ENCODE measurements around the gene PLXNC1.

The PLXNC1 gene

GRCh38 chr12:94202245-94203180 is 54.1 kb downstream of the PLXNC1 start:
- FAIRE-seq (no peak), DNase-seq (ENCODE audit: insufficient read length, low spot score) (no peak)

- no peak for DNase-seq (ENCODE audit: insufficient read length, low spot score)
- FAIRE-seq = no peak
These were observed 54.8 kb downstream of the PLXNC1 start for GRCh38 chr12:94203181-94203546.

- FAIRE-seq (no peak), DNase-seq (ENCODE audit: insufficient read length, low spot score) (no peak)
These were observed 55.4 kb downstream of the PLXNC1 start for GRCh38 chr12:94203796-94204195.

GRCh38 chr12:94204499-94205247 is 56.3 kb downstream of the PLXNC1 start:
- no peak for DNase-seq (ENCODE audit: insufficient read length, low spot score)
- no peak for FAIRE-seq

GRCh38 chr12:94205822-94206221 is 57.4 kb downstream of the PLXNC1 start:
- FAIRE-seq = no peak
- DNase-seq (ENCODE audit: insufficient read length, low spot score) = no peak

- FAIRE-seq = no peak
- no peak for DNase-seq (ENCODE audit: insufficient read length, low spot score)
These were observed 58.5 kb downstream of the PLXNC1 start for GRCh38 chr12:94206886-94207285.

- FAIRE-seq = no peak
- DNase-seq (ENCODE audit: insufficient read length, low spot score) = no peak
These were observed 59.1 kb downstream of the PLXNC1 start for GRCh38 chr12:94207467-94207848.

- no peak for FAIRE-seq
These were observed 59.7 kb downstream of the PLXNC1 start for GRCh38 chr12:94207849-94208621.

GRCh38 chr12:94208622-94208966 is 60.2 kb downstream of the PLXNC1 start:
- FAIRE-seq (no peak), DNase-seq (ENCODE audit: insufficient read length, low spot score) (no peak)

More at GRCh38 chr12:94207849-94208621, 59.7 kb downstream of the PLXNC1 start:
- no peak for DNase-seq (ENCODE audit: insufficient read length, low spot score)

GRCh38 chr12:94209240-94209639 is 60.9 kb downstream of the PLXNC1 start:
- FAIRE-seq = no peak

GRCh38 chr12:94211021-94211420 is 62.6 kb downstream of the PLXNC1 start:
- no peak for DNase-seq (ENCODE audit: insufficient read length, low spot score)

More at GRCh38 chr12:94209240-94209639, 60.9 kb downstream of the PLXNC1 start:
- no peak for DNase-seq (ENCODE audit: insufficient read length, low spot score)

GRCh38 chr12:94218233-94218632 is 69.9 kb downstream of the PLXNC1 start:
- DNase-seq (ENCODE audit: insufficient read length, low spot score) (no peak), FAIRE-seq (no peak)

More at GRCh38 chr12:94211021-94211420, 62.6 kb downstream of the PLXNC1 start:
- no peak for FAIRE-seq

- DNase-seq (ENCODE audit: insufficient read length, low spot score) (no peak), FAIRE-seq (no peak)
These were observed 71.4 kb downstream of the PLXNC1 start for GRCh38 chr12:94219622-94220302.

GRCh38 chr12:94220804-94221203 is 72.4 kb downstream of the PLXNC1 start:
- DNase-seq (ENCODE audit: insufficient read length, low spot score) = no peak
- no peak for FAIRE-seq

GRCh38 chr12:94222351-94223084 is 74.1 kb downstream of the PLXNC1 start:
- DNase-seq (ENCODE audit: insufficient read length, low spot score) (no peak), FAIRE-seq (no peak)

GRCh38 chr12:94223842-94224241 is 75.5 kb downstream of the PLXNC1 start:
- FAIRE-seq (no peak), DNase-seq (ENCODE audit: insufficient read length, low spot score) (no peak)

GRCh38 chr12:94225506-94225905 is 77.1 kb downstream of the PLXNC1 start:
- no peak for FAIRE-seq
- DNase-seq (ENCODE audit: insufficient read length, low spot score) = no peak

- no peak for FAIRE-seq
- no peak for DNase-seq (ENCODE audit: insufficient read length, low spot score)
These were observed 77.7 kb downstream of the PLXNC1 start for GRCh38 chr12:94225947-94226630.

- no peak for FAIRE-seq
- DNase-seq (ENCODE audit: insufficient read length, low spot score) = no peak
These were observed 78.7 kb downstream of the PLXNC1 start for GRCh38 chr12:94227066-94227465.
